IPS DF 4.7 (cell line): ENCODE results near the gene CTTN.
"Not testable (repeated sequence)": the region's sequence is repeated elsewhere in the genome, so short reads cannot be mapped to it uniquely, and the experiment has no call there.

Experiments used
- DNase-seq: peaks from one replicate; pipeline ENCODE4 v3.0.0-alpha.2; 2013; ENCODE audit warnings: low spot score; ENCODE audit errors: extremely low read depth

CTTN gene

GRCh38 chr11:70381350-70381749 lies 17.0 kb upstream of the CTTN start:
- no peak for DNase-seq

GRCh38 chr11:70381872-70382861 lies 16.2 kb upstream of the CTTN start:
- no peak for DNase-seq

GRCh38 chr11:70383664-70384565 lies 14.4 kb upstream of the CTTN start:
- no peak for DNase-seq

- DNase-seq = no peak
These were observed 13.7 kb upstream of the CTTN start for GRCh38 chr11:70384566-70385152.

GRCh38 chr11:70387564-70387963 lies 10.8 kb upstream of the CTTN start:
- no peak for DNase-seq

GRCh38 chr11:70389201-70389600 lies 9.1 kb upstream of the CTTN start:
- no peak for DNase-seq

- not testable (repeated sequence) for DNase-seq
These were observed 7.4 kb upstream of the CTTN start for GRCh38 chr11:70390882-70391281.

GRCh38 chr11:70394211-70394950 lies 3.9 kb upstream of the CTTN start:
- no peak for DNase-seq

- DNase-seq = no peak
These were observed 870 bp upstream of the CTTN start for GRCh38 chr11:70397336-70397982.

GRCh38 chr11:70398834-70399680 lies 728 bp downstream of the CTTN start:
- DNase-seq = no peak

- no peak for DNase-seq
These were observed 1.4 kb downstream of the CTTN start for GRCh38 chr11:70399681-70400112.

GRCh38 chr11:70400643-70401042 lies 2.3 kb downstream of the CTTN start:
- no peak for DNase-seq

GRCh38 chr11:70402016-70402415 lies 3.7 kb downstream of the CTTN start:
- no peak for DNase-seq

GRCh38 chr11:70402685-70403084 lies 4.4 kb downstream of the CTTN start:
- DNase-seq = no peak

GRCh38 chr11:70404244-70404643 lies 5.9 kb downstream of the CTTN start:
- DNase-seq = no peak

DNA sequence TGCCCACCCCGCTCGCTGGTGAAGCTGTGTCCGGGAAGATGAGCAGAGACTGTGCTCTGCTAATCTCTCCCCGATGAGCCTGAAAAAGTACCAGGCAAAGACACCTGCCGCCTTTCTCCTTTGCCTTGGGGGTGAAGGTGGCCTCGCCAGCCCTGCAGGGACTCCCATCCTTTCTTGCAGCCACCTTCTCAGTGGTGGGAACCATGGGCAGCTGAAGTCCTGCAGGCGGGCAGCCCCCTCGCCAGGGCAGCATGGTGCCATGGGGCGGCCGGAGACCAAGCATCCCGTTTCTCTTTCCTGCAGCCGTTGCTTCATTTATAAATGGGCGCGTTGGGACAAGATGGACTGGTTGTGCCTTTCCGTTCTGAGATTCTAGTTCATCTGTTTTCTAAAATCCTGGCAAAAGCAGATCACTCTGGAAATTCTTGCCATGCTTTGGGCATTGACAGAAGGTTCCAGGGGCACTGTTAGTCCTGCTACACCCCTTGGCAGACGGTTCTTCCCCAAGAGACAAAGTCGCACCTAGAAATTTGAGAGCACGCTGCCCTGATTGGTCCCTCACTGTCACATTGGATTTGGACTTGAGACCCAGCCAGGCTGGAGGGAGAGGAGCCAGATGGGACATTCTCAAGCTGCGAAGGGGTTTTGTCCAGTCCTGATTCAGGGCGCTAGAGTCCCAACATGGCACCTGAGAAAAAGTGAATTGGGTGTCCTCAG lies 7.5 kb downstream of the CTTN start:
- DNase-seq = no peak

- no peak for DNase-seq
These were observed 8.8 kb downstream of the CTTN start for GRCh38 chr11:70407121-70407520.

- DNase-seq = no peak
These were observed 9.5 kb downstream of the CTTN start for GRCh38 chr11:70407814-70408213.

DNA sequence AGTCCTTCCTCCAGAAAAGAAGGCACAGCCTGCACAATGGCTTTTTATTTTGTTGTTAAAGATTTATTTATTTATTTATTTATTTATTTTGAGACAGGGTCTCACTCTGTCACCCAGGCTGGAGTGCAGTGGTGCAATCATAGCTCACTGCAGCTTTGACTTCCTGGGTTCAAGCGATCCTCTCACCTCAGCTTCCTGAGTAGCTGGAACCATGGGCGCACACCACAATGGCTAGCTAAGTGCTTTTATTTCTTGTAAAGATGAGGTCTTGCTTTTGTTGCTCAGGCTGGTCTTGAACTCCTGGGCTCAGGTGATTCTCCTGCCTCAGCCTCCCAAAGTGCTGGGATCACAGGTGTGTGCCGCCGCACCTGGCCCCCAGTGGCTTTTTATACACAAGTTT lies 10.0 kb downstream of the CTTN start:
- DNase-seq = not testable (repeated sequence)
